Sigmoid colon (tissue), 7 donors: Measurements from ENCODE around the gene RASSF6. TPM values are rescaled to one million over a fixed set of nuclear protein-coding genes. Genes with fewer than 3 reads are reported as not detected.

ENCODE experiments used
- DNase-seq: peaks from one replicate; pipeline ENCODE4 v3.0.0-alpha.2; 2019
- H3K27ac ChIP-seq, 4 donors: fragments of 200-600 bp; sonication (generic); one replicate each; pipeline ENCODE4 v1.5.1; 2016 to 2019; ENCODE audit warnings: mild to moderate bottlenecking in 1 of 4
- H3K27me3 ChIP-seq, 3 donors: fragments of 200-600 bp; sonication (generic); one replicate each; pipeline ENCODE4 v1.5.1; 2019; ENCODE audit warnings: mild to moderate bottlenecking in 1 of 3
- H3K36me3 ChIP-seq, 4 donors: fragments of 200-600 bp; sonication (generic); one replicate each; pipeline ENCODE4 v1.5.1; 2016 to 2019
- H3K4me1 ChIP-seq, 4 donors: fragments of 200-600 bp; sonication (generic); one replicate each; pipeline ENCODE4 v1.5.1; 2017 to 2019
- H3K4me3 ChIP-seq, 4 donors: fragments of 200-600 bp; sonication (generic); one replicate each; pipeline ENCODE4 v1.5.1; 2017 to 2019; ENCODE audit warnings: mild to moderate bottlenecking in 2 of 4, moderate library complexity in 1 of 4
- H3K9me3 ChIP-seq, 4 donors: fragments of 200-600 bp in 3 of 4; sonication (generic) in 3 of 4; one replicate each; pipeline versions ENCODE4 v1.5.1 to v1.6.1; 2013 to 2019
- EP300 ChIP-seq, 4 donors: sonication (generic); formaldehyde crosslinking; IDR thresholded peaks; one replicate each; pipeline ENCODE4 v1.6.1; 2017; ENCODE audit warnings: antibody characterized with exemption in 4 of 4
- POLR2A ChIP-seq, 2 donors: fragments of 450-650 bp; IDR thresholded peaks; one replicate each; pipeline ENCODE4 v1.6.1; 2016; ENCODE audit warnings: antibody characterized with exemption in 2 of 2, mild to moderate bottlenecking in 2 of 2, moderate library complexity in 2 of 2
- POLR2AphosphoS5 ChIP-seq, 4 donors: sonication (generic); formaldehyde crosslinking; IDR thresholded peaks; one replicate each; pipeline ENCODE4 v1.6.1; 2017; ENCODE audit warnings: antibody characterized with exemption in 4 of 4
- WGBS, 2 donors: extraction: QIAGEN DNeasy Blood & Tissue Kit; methylation state at CpG; one replicate each; pipeline ENCODE4 v1.1.7; 2013; 5-methylcytosine and 5-hydroxymethylcytosine counted together
- intact Hi-C: fragments of 100-400 bp; cut with DNase I; formaldehyde crosslinking; loops from one replicate; pipeline ENCODE4 v1.15.1; 2023
- polyA plus RNA-seq, 3 donors: library from polyadenylated mRNA; stranded (reverse); fragments of 200-250 nt; gene quantifications; one replicate each; pipeline ENCODE4 v1.2.3, GENCODE V29; 2013
- total RNA-seq, 4 donors: library from RNA; depleted of rRNA; stranded (reverse); fragments of >200 nt; gene quantifications; one replicate each; pipeline ENCODE4 v1.1.0, GENCODE V29; 2016
- TF ChIP-seq, protein P1 (sequence below), 4 experiments: fragments of 450-650 bp in 3 of 4; fragments of 200-600 bp in 1 of 4; IDR thresholded peaks; one replicate each; pipeline ENCODE4 v1.5.1; 2016 to 2019; ENCODE audit warnings: antibody characterized with exemption in 4 of 4, mild to moderate bottlenecking in 3 of 4, moderate library complexity in 2 of 4
- donor health status: healthy with polysubstance abuse.
- donor health status: Bipolar disorder and iron deficiency.
- donor health status: healthy.

The RASSF6 gene
- total and polyA plus RNA-seq, 7 donors: under 0.01 to 30.1 (median 3.5) TPM; not detected in 1

DNA sequence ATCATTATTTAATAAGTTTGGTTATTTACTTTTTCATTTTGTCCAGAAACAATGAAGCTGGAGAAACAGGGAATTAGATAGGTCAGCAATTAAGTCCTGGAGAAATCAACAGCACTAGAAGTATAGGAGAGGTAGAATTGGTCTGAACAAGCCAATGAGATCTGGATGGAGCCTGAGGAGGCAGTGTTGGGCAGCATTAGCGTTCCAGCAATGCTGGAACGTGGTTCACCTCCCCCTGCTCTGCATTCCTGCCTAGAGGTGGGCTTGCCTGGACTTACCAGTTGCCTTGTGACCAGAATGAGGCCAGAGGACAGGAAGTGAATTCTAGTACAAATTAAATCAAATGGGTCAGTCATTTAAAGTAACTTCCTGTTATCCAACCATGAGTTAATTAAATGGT is 4.6 kb downstream of the RASSF6 start:
- DNase-seq: no peak
- Histone ChIP-seq H3K9me3 (no peaks in the 10 kb centered on the region), H3K4me1 (peaks cover 0 to 7% (median 3%) of the 10 kb centered on the region in 4 donors), H3K4me3 (no peak overlapping the region), H3K27ac (no peak overlapping the region), H3K36me3 (no peaks in the 10 kb centered on the region), H3K27me3 (peaks cover 0 to 5% (median 0%) of the 10 kb centered on the region in 3 donors)
- 76 to 78% methylated on average over 2 of the region's 2 CpGs for WGBS, 2 donors
- TF ChIP-seq, protein P1, sequence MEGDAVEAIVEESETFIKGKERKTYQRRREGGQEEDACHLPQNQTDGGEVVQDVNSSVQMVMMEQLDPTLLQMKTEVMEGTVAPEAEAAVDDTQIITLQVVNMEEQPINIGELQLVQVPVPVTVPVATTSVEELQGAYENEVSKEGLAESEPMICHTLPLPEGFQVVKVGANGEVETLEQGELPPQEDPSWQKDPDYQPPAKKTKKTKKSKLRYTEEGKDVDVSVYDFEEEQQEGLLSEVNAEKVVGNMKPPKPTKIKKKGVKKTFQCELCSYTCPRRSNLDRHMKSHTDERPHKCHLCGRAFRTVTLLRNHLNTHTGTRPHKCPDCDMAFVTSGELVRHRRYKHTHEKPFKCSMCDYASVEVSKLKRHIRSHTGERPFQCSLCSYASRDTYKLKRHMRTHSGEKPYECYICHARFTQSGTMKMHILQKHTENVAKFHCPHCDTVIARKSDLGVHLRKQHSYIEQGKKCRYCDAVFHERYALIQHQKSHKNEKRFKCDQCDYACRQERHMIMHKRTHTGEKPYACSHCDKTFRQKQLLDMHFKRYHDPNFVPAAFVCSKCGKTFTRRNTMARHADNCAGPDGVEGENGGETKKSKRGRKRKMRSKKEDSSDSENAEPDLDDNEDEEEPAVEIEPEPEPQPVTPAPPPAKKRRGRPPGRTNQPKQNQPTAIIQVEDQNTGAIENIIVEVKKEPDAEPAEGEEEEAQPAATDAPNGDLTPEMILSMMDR (IDR thresholded peaks at IDR 0.05): no peak
- TF ChIP-seq POLR2A (IDR thresholded peaks at IDR 0.05) (no peak), POLR2AphosphoS5 (IDR thresholded peaks at IDR 0.05) (no peak), EP300 (IDR thresholded peaks at IDR 0.05) (no peak)
- intact Hi-C loops: no loop called here

DNA sequence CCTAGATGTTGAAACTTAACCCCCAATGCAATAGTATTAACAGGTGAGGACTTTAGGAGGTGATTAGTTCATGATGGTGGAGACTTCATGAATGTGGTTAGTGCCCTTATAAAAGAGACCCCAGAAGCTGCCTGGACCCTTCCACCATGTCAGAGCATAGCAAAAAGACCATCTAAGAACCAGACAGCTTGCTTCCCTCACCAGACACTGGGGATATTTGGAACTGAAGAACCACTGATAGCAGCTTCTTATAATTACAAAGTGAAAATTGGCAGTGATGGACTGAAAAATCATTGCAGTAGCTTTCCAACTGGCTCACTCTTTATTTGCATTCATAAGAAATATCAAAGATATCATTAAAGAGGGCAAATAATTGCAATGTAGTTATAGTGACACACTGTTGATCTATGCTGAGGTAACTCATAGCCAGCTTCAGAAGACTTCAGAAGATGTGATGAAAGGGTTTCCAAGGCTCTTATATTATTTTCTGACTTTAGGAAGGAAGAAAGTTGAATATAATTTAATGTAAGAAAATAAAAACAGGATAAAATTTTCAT is 5.8 kb downstream of the RASSF6 start:
- Histone ChIP-seq H3K4me1 (peaks cover 0 to 12% (median 10%) of the 10 kb centered on the region in 4 donors), H3K9me3 (no peaks in the 10 kb centered on the region), H3K27me3 (no peaks in the 10 kb centered on the region), H3K36me3 (no peaks in the 10 kb centered on the region), H3K27ac (no peak overlapping the region), H3K4me3 (no peak overlapping the region)
- DNase-seq: no peak
- TF ChIP-seq, protein P1 (IDR thresholded peaks at IDR 0.05): no peak
- TF ChIP-seq EP300 (IDR thresholded peaks at IDR 0.05) (no peak), POLR2AphosphoS5 (IDR thresholded peaks at IDR 0.05) (no peak), POLR2A (IDR thresholded peaks at IDR 0.05) (no peak)
- intact Hi-C loops: no loop called here

DNA sequence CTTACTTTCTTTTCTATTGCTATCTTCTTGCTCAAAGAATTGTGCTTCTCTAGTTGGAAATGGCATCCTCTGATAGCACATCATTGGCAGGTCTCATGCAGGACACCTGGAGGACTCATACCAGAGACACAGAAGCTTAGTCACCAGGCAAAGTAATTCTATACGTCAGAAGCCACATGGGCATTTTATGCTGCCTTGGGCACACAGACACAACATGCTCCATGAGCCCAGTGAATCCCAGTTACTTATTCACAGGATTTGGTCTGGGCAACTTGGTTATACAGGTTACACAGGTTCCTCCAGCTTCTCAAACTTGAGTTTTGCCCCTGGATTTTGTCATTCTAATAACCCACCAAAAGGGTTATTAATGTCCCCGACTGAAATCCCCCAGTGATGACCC is 7.1 kb downstream of the RASSF6 start:
- intact Hi-C loops: no loop called here
- H3K4me1 ChIP-seq: peaks cover 0 to 24% (median 19%) of the 10 kb centered on the region in 4 donors
- no peaks in the 10 kb centered on the region for H3K9me3 ChIP-seq
- no peaks in the 10 kb centered on the region for H3K36me3 ChIP-seq
- no peak for DNase-seq
- no peak overlapping the region for H3K27ac ChIP-seq
- H3K27me3 ChIP-seq: no peaks in the 10 kb centered on the region
- 19 to 70% methylated on average over 2 of the region's 2 CpGs for WGBS, 2 donors
- H3K4me3 ChIP-seq: no peak overlapping the region
- TF ChIP-seq EP300 (IDR thresholded peaks at IDR 0.05) (no peak), POLR2A (IDR thresholded peaks at IDR 0.05) (no peak), POLR2AphosphoS5 (IDR thresholded peaks at IDR 0.05) (no peak)
- TF ChIP-seq, protein P1 (IDR thresholded peaks at IDR 0.05): no peak

DNA sequence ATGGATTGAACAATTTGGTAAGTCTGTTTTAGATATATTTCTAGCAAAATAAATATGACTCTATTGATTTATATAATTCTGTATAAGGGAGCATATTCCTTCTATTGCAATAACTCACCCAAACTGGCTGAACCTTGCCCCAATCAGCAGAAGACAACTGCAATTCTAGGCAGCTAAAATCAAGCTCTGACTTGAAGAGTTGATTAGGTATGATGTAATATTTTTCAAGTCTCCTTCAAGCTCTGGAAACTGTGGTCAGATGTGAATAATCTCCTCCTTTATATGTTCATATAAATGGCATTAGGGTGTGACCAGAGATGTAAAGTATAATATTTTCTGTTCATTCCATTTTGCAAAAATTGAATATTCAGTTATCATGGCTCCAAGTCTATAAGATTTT is 8.2 kb downstream of the RASSF6 start:
- intact Hi-C loops: no loop called here
- TF ChIP-seq POLR2A (IDR thresholded peaks at IDR 0.05): no peak
- TF ChIP-seq, protein P1 (IDR thresholded peaks at IDR 0.05): no peak
- Histone ChIP-seq H3K27ac (no peak overlapping the region), H3K4me3 (no peak overlapping the region), H3K4me1 (peaks cover 0 to 29% (median 21%) of the 10 kb centered on the region in 4 donors), H3K36me3 (no peaks in the 10 kb centered on the region), H3K9me3 (no peaks in the 10 kb centered on the region), H3K27me3 (no peaks in the 10 kb centered on the region)
- DNase-seq: no peak

DNA sequence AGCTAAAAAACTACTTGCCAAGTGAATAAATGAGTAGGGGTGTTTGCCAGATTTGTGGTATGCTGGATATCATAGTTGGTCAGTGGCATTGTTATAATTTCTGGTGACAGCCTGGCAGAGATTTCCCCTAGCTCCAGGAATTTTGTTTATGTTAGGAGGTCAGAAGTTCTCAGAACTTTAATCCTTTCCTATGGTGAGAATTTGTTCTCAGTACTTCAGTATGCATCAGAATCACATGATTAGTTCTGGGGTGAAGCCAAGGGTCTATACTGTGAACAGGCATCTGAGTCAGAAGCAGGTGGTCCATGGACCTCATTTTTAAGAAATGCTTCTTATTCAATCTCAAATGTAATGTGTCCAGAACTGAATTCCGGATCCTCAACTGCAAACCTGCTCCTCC is 10.5 kb downstream of the RASSF6 start:
- intact Hi-C loops: no loop called here
- Histone ChIP-seq H3K4me3 (no peak overlapping the region), H3K36me3 (no peaks in the 10 kb centered on the region), H3K27me3 (no peaks in the 10 kb centered on the region), H3K4me1 (peaks cover 0 to 34% (median 23%) of the 10 kb centered on the region in 4 donors), H3K27ac (peak overlapping the region in 3 of 4 donors; percentile 8 to 64 (median 63)), H3K9me3 (no peaks in the 10 kb centered on the region)
- TF ChIP-seq POLR2AphosphoS5 (IDR thresholded peaks at IDR 0.05) (no peak), POLR2A (IDR thresholded peaks at IDR 0.05) (no peak), EP300 (IDR thresholded peaks at IDR 0.05) (no peak)
- TF ChIP-seq, protein P1 (IDR thresholded peaks at IDR 0.05): no peak
- no peak for DNase-seq
- WGBS, 2 donors: 42 to 90% methylated on average over 1 of the region's 1 CpG
